MV-4-11 (cell line): ENCODE measurements around the gene NYAP1.
A peak's percentile ranks its signal among the peaks of the same experiment; 100 is the strongest.
"Not testable (repeated sequence)": the region's sequence is repeated elsewhere in the genome, so short reads cannot be mapped to it uniquely, and the experiment has no call there.

ENCODE experiments used
- DNase-seq: peaks from one replicate; lab custom pipeline; 2025; lab: John Stamatoyannopoulos, UW

Gene NYAP1

GRCh38 chr7:100483722-100484672 is at the start of gene NYAP1:
TSS of gene NYAP1 (plus strand) at chr7:100483927. CDS start at chr7:100485312, 1,385 bp downstream.
- DNase-seq = no peak

- no peak for DNase-seq
These were observed 49.2 kb upstream of the NYAP1 start for GRCh38 chr7:100434297-100435144.

- peak; percentile 13 for DNase-seq
These were observed 48.1 kb upstream of the NYAP1 start for GRCh38 chr7:100435401-100436304.

- DNase-seq = no peak
These were observed 46.3 kb upstream of the NYAP1 start for GRCh38 chr7:100437150-100438100.

GRCh38 chr7:100438172-100438571 is 45.6 kb upstream of the NYAP1 start:
- DNase-seq = no peak

GRCh38 chr7:100438731-100439130 is 45.0 kb upstream of the NYAP1 start:
- DNase-seq = not testable (repeated sequence)

- DNase-seq = not testable (repeated sequence)
These were observed 44.5 kb upstream of the NYAP1 start for GRCh38 chr7:100439244-100439643.

GRCh38 chr7:100441641-100442535 is 41.8 kb upstream of the NYAP1 start:
- no peak for DNase-seq

GRCh38 chr7:100443096-100443840 is 40.5 kb upstream of the NYAP1 start:
- DNase-seq = no peak

- peak; percentile 70 for DNase-seq
These were observed 39.1 kb upstream of the NYAP1 start for GRCh38 chr7:100444311-100445278.

- no peak for DNase-seq
These were observed 37.7 kb upstream of the NYAP1 start for GRCh38 chr7:100446040-100446439.

- DNase-seq = not testable (repeated sequence)
These were observed 36.4 kb upstream of the NYAP1 start for GRCh38 chr7:100447363-100447762.

GRCh38 chr7:100449190-100449795 is 34.4 kb upstream of the NYAP1 start:
- no peak for DNase-seq

GRCh38 chr7:100452513-100452912 is 31.2 kb upstream of the NYAP1 start:
- no peak for DNase-seq

- DNase-seq = not testable (repeated sequence)
These were observed 29.9 kb upstream of the NYAP1 start for GRCh38 chr7:100453854-100454253.

- no peak for DNase-seq
These were observed 28.5 kb upstream of the NYAP1 start for GRCh38 chr7:100455206-100455605.

GRCh38 chr7:100456562-100456961 is 27.2 kb upstream of the NYAP1 start:
- no peak for DNase-seq
